GM19035 (cell line): ENCODE results near the gene LPCAT1.

Experiments used
- ATAC-seq: cut with Tn5 transposase; IDR thresholded peaks from one replicate; pipeline ENCODE4 v1.9.1; 2021; ENCODE audit not compliant: unreplicated experiment

LPCAT1 gene

DNA sequence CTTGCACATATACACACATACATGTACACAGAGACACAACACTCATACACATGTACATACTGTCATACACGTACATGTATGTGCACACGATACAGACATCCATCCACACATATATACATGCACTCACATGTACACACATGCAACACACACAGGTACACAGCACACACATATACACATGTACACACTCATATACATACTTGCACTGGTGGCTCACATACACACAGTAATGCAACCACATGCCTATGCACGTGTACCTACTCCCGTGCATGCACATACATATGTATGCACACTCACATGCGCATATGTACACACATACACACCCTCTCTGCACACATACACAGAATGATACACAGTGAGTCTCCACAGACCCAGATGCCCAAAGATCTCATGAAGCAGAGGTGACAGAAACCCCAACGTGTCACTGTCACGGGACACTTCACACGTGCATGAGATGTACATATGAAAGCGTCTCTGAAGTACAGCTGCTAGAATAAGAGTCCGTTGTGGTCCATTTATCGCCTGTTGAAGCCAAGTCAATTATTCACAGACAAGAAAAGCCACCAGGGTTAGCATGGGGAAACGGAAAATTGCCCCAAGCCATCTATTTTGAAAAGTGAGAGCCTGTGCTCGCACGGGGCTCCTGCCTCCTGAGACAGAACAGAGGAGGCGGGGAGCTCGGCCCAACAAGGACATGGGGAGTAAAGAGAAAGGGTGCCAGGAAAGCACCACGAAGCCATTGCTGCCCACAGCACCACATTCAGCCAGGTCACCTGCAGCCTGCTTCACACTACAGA is 24.9 kb downstream of the LPCAT1 start:
- ATAC-seq: peak; percentile 26

DNA sequence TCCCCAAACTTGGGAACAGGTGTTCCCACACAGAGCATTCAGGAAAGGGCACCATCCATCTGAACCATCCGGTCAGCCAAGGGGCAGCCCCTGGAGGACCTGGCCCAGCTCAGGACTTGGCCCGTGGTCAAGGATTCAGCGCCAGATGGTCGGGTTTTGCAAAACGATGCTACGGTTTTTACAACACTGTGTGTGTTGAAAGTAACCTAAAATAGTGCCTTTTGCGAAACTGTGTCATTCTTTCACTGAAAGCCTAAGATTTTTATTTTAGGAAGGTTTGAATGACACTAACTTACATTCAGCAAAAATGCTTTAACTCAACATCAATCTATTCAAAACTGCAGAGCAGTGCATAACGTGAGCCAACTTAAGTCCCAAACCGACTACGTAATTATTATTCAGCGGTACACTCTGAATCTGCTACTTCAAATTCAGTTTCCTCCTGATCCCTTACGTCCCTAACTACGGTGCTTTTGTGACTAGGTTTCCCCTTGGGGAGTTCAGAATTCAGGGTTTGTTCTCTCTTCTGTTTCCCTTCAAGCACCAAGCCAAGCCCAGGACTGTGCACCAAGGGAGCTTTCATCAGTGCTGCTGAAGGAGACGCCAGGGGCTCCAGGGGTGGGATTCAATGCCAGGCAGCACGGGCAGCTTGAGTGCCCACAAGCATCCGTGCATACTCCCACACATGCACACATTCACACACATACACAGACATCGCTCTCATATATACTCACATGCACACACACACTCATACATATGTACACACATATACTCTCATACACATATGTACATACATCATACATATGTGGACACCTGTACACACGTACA is 25.8 kb downstream of the LPCAT1 start:
- ATAC-seq: peak; percentile 22

DNA sequence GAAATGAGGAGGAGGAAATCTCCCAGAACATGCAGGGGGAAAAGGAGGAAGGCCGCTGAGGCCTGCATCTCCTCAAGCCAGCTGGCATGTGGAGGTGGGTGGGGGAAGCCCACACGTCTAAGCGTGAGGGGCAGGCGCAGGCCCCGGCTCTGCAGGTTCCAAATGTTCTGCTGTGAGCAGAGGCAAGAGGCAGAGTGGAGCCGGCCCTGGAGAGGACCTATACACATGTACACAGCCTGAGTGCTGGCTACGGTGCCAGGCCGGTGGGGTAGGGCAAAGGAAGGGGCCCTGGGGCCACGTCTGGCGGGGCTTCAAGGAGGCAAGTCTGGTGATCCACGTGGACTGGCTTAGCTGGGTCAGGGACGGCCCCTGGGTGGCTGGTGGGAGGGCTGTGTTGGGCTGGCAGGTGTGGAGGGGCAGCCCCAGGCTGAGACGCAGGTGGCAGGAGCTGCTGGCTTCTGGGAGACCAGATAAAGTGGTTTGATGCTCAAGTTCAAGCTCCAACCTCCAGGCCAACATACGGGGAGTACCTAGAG is 26.4 kb downstream of the LPCAT1 start:
- peak; percentile 30 for ATAC-seq

DNA sequence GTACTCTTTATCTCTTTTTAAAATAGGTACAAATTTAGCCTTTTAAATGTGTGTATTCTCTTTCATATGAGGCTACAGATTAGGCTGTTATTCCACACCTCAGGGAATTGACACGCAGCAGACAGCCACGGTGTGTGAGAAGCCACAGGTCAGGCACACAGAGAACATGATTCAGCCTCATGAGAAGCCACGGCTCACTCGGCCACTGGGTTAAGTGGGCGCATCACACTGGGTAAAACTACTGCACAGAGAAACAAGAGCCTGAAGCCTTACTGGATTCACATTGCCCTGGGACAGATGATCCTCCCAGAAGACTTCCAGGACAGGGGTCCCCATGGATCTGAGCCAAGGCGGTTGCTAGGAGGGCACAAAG is 28.2 kb downstream of the LPCAT1 start:
- ATAC-seq: no peak

DNA sequence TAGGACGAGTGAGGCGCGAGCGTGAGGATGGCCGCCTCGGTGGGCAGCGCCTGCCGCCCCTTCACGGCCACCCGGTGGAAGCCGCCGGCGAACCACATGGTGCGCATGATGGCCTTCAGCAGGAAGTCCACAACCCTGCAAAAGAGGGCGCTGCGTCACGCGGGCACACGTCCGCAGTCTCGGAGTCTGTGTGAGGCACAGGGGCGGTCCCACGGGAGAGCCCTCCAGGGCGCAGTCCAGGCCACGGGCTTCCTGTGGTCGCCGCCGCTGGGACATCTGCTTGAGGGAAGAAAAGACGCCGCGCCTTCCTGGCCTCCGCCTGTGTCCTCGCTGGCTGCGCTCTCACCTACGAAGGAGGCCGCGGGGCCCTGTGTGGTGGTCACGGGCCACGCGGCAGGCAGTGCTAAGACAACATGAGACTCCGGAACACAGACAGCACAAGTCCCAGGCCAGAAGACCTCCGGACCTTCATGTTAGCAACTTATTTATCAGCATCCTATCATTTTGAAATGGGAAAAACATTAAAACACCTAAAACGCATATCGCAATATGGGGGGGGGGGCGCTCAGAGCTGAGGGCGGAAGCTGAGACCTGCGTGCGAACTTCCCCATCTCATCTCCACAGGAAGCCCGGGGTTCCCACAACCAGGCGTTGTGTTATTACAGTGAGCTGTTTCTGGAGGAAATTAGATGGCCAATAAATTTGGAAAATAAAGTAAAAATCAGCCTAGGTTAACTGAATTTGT is 28.8 kb downstream of the LPCAT1 start:
- peak; percentile 41 for ATAC-seq

DNA sequence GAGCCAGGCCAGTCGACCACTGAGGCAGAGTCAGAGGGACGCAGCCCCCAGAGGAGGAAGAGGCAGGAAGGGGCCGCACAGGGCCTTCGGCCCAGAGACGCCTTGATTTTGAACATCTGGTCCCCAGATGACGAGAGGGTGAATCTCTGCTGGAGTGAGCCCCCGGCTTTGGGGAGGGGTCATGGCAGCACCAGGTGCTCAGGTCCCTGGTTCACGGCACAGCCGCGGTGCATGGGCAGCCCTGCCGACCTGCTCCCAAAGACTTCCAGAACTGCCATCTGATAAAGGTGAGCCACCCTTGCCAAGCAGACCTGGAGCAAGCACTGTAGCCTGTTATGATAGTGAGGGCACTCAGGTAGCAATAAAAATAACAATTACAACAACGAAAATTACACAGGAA is 29.8 kb downstream of the LPCAT1 start:
- ATAC-seq: no peak

DNA sequence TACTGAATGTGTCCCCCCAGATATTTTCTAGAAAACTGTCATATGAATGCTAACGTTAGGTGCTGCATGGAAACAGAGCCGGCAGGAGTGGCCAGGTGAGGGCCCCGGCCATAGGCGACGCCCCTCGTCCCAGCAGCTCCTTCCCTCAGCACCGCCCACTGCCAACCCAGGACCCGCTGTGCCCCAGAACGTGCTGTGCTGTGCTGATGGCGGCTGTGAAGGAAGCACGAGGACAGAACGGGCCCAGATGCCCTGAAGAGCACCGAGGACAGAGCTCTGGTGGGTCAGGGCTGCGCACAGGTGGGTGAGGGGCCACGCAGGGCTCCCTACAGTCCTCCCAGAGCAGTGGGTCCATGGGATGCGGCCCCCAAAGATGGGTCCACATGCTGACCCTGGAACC is 30.3 kb downstream of the LPCAT1 start:
- ATAC-seq: no peak

DNA sequence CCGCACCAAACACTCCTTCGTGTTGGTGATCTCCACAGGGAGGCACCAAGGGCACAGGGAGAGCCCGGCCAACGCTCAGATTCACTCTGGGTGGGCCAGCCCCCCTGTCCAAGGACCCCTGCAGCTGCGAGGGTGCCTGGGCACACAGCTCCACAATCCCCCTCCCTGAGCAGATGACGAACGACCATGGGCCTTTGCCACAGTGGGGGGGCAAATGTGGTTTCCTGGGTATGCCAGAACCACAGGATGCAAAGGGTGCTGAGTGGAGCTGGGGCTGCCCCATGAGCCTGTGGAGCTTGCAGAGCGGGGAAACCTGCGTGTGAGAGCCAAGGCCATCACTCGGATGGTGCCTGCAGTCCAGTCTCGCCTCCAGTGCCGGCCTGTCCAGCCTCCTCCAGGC is 31.0 kb downstream of the LPCAT1 start:
- no peak for ATAC-seq

DNA sequence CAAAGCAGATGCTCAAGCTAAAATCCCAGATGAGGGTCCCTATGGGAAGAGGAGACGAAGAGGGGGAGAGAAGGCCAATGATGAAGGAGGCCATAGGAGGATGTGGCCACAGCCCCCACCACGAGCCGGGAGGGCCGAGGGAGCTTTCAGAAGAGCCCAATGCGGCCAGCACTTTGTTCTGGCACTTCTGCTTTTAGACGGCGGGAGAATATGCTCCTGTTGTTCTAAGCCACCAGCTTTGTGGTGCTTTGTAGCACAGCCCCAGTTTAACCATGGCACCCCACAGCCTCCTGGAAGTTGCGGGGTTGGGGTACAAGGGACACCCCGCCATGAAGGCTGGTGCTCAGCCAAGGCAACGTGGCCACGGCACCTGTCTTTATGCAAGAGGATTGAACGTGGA is 33.4 kb downstream of the LPCAT1 start:
- ATAC-seq: no peak

DNA sequence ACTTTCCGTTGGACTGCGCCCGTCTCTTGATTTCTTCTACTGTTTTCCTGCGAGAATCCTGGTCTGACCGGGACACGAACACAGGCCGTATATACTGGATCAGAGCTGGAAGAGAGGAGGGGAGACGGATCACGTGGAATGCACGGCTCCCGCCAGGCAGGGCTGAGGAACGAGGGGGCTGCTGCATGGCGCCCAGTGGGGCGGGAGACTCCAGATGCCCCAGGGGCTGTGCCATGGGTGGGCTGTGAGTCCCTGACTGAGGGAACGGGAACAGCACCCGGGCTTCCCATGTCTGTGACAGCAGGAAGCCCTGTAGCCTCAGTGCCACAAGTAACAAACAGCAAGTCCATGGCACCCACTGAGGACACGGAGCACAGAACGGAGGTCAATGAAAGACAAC is 34.0 kb downstream of the LPCAT1 start:
- ATAC-seq: no peak

DNA sequence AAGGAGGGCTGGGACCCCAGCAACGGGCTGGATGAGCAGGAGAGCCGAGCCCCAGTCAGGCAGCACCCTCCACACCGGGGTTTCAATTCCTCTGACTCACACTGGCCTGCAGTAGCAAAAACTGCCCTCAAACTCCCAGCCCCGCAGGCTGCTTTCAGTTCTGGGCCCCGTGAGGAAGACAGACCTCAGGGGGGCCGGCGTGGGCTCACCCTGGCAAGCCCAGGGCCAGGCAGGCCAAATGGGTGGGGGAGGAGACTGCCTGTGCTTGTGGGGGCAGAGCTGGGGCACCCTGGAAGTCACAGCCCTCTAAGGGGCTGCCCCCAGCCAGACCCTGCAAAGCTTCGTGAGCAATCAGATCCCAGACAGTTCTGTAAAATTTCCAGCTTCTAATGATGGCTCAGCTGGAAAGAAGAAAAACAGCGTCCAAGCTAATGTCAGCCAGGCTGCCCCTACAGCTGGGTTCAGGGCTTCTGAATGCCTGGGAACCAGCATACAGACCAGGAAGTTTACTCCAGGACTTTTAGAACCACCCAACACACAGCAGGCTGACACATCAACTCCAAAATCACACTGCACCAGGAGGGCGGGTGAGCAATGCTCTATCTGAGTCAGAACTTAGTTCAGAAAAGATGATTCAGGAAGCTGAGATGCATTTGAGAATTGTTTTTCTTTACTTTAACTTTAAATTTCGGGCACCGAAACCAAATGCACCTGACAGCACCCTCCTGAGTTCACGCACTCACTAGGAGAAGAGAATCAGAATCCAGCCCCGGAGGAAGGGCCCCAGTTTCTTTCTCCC is 34.7 kb downstream of the LPCAT1 start:
- peak; percentile 42 for ATAC-seq

DNA sequence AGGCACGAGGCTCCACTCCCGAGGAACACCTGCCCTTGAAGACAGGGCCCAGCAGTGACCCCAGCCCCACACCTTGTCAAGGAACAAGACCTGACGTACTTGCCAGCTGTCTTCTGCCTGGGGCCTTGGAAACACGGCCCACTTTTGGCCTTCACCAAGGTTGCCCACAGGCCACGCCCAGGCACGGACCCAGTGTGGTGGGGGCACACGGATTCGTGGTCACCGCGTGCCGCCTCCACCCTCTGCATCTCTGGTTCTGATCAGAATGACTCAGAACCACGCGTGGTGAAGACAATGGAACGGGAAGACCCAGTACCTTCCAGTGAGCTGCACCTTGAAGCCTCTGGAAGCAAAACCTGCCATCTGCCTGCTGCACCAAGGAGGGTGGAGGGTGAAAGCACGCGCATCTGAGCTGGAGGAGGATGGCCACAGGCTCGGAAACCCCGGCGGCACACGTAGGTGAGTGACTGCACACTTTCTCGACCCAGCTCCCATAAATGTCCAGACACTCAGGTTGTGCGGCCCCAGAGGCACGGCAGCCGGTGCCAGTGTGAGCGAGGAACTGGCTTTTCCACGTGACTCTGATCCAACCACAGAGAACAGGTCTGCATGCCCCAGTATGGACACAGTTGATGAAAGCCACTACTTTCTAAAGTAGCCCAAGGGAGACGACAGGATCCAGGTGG is 36.5 kb downstream of the LPCAT1 start:
- ATAC-seq: no peak

DNA sequence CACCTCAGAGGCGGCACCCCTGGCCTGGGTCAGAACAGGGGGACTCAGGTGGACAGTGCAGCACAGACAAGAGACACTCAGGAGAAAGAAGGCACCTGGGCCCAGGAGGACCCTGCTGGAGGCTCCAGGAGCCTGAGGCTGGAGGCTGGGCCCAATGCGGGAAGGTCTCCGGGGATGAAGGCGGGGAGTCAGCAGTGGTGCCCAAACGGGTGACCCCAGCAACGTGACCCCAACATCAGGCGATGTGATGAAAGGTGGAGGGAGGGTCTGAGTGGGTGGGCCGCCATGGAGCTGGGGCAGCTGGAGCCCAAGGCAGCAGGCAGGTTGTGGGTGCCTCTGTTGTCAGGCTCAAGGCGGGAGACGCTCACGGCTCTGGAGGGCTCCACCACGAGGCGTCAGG is 37.5 kb downstream of the LPCAT1 start:
- no peak for ATAC-seq

DNA sequence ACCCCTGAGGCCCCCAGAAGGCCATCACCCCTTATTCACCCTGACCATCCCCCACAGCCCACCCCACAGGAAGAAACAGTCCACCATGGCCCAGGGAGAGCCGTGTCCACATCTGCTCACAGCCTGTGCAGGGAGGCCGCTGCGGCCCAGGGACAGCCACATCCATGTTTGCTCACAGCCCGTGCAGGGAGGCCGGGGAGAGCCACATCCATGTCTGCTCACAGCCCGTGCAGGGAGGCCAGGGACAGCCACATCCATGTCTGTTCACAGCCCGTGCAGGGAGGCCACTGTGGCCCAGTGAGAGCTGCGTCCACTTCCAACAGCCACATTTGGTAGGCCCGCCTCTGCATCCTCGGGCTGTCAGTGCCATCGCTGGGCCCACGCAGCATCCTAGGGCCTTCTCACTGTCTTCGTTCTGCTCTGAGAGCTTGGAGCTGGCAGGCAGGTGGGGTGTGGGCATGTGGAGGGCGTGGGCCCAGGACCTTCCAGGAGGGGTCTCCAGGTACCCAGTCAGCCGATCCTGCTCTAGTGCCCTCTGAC is 38.1 kb downstream of the LPCAT1 start:
- no peak for ATAC-seq

DNA sequence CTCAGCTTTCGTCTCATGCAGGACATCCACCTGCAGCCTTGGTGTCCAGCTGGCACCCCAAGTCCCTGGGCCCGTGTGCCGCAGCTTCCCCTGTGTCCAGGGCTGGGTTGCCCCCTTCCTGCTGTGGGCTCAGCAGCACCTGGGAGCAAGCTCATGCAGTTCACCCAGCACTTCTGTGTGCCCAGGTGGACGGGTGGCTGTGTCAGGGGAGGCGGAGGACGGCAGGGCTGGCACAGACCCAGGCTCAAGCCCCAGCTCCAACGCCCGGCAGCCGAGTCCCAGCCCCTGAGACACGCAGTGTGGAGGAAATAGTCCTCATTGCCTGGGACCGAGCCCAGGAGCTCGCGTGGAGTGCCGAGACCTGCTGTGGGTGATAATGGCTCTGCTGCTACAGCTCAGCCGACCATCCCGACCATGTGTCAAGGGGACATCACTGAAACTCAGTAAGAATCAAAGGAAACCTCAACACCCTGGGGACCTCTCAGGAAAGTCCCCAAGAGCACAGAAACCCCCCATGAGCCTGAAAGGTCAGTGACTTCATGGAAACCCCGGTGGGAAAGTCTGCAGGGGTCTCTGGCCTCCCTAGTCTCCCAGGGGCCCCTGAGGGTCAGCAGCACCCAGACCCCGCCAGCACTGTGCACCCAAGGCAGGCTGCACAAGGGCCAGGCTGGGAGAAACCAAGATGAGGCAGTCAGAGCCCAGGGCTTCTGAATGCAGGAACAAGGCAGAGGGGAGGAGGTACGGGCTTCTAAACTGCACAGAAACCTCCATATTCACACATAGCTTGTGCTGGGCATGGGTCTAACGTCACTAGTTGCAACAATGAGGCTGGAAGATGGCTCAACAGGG is 38.8 kb downstream of the LPCAT1 start:
- peak; percentile 50 for ATAC-seq

DNA sequence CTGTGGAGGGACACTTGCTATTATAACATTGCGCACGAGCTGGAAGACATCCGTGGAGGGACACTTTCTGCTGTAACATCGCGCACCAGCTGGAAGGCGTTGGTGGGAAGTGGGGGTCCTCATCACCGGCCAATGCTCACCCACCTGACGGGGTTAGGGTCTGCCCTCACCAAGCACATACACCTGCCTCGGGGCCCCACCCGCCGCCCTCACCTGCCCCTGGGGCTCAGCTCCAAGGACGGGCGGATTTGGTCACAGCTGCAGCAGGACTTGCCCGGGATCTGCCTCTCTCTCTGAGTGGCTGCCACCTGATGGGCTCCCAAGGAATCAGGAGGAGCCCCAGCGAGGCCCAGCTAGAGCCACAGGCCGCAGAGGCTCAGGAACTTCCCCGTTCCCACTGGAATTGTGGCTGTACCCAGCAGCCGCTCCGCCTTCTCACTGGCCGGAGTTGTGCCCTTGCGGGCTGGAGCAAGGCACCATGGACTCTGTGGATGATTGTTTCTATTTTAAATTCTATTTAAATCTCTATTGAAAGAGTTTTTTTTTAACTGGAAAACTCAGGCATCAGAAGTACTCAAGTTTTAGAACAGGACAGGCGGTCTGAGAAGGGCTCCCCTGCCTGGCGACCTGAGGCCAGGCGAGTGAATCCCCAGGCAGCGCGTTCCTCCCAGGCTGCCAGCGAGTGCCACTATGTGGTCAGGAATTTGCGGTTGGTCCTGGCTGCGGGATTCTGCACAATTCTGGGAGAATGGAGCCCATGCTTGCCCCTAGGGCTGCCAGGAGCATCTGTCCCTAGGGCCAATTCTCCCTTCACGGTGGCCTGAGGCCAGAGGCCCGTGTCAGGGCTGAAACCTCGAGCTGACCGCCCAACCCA is 39.7 kb downstream of the LPCAT1 start:
- no peak for ATAC-seq

DNA sequence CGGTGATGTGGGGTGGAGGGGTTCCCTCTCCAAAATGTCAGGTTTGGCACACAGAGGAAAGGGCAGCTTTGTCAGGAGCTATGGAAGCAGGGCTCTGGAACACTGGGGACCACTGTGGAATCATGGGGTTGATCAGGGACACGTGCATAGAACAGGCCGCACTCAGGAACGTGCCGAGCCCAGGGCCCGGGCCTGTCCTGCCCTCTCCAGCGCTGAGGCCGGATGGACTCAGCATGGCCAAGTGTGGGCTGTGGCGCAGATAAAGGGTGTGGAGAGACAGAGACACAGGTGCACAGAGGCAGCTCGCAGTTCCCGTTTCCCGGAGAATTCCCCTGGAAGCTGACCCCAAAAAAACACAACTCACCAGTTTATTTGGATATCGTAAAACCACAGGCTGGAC is 40.7 kb downstream of the LPCAT1 start:
- no peak for ATAC-seq

DNA sequence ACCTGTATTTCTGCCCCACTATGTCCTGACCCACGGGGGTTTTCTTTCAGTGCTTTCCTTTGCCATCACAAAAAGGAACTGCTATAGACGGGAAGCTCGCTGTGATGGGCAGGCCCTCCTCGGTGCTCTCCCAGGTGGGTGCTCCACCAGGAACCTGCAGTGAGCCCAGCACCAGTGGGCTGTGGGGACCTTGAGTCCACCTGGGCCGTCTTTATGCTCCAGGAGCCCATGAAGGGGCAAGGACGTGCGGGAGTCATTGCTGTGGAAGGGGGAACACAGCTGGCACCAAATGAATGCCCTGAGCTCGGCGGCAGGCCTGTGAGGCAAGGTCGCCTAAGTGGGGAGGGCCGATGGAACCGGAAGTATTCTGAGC is 41.8 kb downstream of the LPCAT1 start:
- no peak for ATAC-seq
